OCI-M2 (cell line): ENCODE results near the gene VAT1L.
"Not testable (repeated sequence)": the region's sequence is repeated elsewhere in the genome, so short reads cannot be mapped to it uniquely, and the experiment has no call there.

ENCODE experiments used
- DNase-seq: peaks from one replicate; lab custom pipeline; 2025; ENCODE audit not compliant: unreplicated experiment; lab: John Stamatoyannopoulos, UW

The VAT1L gene

GRCh38 chr16:77987810-77988209 is 199.4 kb downstream of the VAT1L start:
- DNase-seq, result no peak

GRCh38 chr16:77989846-77990245 is 201.5 kb downstream of the VAT1L start:
- no peak for DNase-seq

GRCh38 chr16:77991701-77992100 is 203.3 kb downstream of the VAT1L start:
- DNase-seq, result no peak

GRCh38 chr16:77992381-77992780 is 204.0 kb downstream of the VAT1L start:
- not testable (repeated sequence) for DNase-seq

GRCh38 chr16:77993111-77993985 is 205.0 kb downstream of the VAT1L start:
- DNase-seq, result no peak

- no peak for DNase-seq
Measured at GRCh38 chr16:77995843-77996455, 207.6 kb downstream of the VAT1L start.

- no peak for DNase-seq
Measured at GRCh38 chr16:77998350-77999023, 210.1 kb downstream of the VAT1L start.

- no peak for DNase-seq
Measured at GRCh38 chr16:78001451-78002025, 213.2 kb downstream of the VAT1L start.

- no peak for DNase-seq
Measured at GRCh38 chr16:78002915-78003538, 214.7 kb downstream of the VAT1L start.

- no peak for DNase-seq
Measured at GRCh38 chr16:78004517-78004916, 216.2 kb downstream of the VAT1L start.

- DNase-seq, result no peak
Measured at GRCh38 chr16:78005881-78006280, 217.5 kb downstream of the VAT1L start.

- DNase-seq, result no peak
Measured at GRCh38 chr16:78007121-78007520, 218.8 kb downstream of the VAT1L start.

GRCh38 chr16:78022347-78023060 is 234.1 kb downstream of the VAT1L start, which contains the start of gene CLEC3A:
Gene CLEC3A (plus strand): TSS chr16:78022548. CDS start chr16:78022627, 79 bp downstream.
- no peak for DNase-seq

GRCh38 chr16:78024159-78024558 is 235.8 kb downstream of the VAT1L start:
- DNase-seq, result no peak

- no peak for DNase-seq
Measured at GRCh38 chr16:78025631-78026030, 237.3 kb downstream of the VAT1L start.

- DNase-seq, result no peak
Measured at GRCh38 chr16:78028018-78028417, 239.7 kb downstream of the VAT1L start.
